GM12873 (cell line): Measurements from ENCODE around the gene KAZN.

Source experiments
- TF ChIP-seq, protein P1 (sequence below): IDR thresholded peaks from 2 replicates; pipeline ENCODE4 v1.5.1; 2012; ENCODE audit warnings: low read depth, mild to moderate bottlenecking, moderate library complexity, low read length, control low read depth; ENCODE audit not compliant: insufficient read depth; ENCODE audit errors: missing control alignments

The KAZN gene

DNA sequence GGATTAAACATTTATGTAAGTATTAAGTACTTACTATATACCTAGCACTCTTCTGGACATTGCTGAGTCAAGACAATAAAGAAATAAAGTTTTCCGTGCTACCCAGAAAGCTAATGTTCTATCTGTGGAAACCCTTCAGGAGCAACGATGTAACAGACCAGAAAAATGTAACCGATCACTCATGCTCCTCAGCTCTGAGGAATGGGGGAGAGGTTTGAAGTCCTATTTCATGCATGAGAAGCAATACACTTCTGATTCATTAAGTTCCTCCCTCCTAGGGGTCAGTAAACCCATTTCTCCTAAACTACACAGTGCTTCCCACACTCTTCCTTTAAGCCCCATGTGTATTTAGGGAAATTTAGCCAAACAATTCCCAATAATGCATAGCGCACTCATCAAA lies 25.6 kb upstream of the KAZN start:
- TF ChIP-seq, protein P1, sequence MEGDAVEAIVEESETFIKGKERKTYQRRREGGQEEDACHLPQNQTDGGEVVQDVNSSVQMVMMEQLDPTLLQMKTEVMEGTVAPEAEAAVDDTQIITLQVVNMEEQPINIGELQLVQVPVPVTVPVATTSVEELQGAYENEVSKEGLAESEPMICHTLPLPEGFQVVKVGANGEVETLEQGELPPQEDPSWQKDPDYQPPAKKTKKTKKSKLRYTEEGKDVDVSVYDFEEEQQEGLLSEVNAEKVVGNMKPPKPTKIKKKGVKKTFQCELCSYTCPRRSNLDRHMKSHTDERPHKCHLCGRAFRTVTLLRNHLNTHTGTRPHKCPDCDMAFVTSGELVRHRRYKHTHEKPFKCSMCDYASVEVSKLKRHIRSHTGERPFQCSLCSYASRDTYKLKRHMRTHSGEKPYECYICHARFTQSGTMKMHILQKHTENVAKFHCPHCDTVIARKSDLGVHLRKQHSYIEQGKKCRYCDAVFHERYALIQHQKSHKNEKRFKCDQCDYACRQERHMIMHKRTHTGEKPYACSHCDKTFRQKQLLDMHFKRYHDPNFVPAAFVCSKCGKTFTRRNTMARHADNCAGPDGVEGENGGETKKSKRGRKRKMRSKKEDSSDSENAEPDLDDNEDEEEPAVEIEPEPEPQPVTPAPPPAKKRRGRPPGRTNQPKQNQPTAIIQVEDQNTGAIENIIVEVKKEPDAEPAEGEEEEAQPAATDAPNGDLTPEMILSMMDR = no peak

DNA sequence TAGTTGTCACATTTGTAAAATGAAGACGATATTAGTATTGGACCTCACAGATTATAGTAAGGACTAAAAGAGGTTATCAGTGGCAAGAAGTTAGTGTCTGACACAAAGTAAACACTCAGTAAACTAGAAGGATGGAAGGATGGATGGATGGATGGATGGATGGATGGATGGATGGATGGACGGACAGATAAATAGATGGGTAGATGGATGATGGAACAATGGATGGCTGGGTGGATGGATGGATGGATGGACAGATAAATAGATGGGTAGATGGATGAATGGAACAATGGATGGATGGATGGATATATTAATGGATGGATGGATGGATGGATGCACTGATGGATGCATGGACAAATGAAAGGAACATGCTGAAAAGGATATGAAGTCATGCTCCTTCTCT lies 22.3 kb upstream of the KAZN start:
- TF ChIP-seq, protein P1 = no peak

DNA sequence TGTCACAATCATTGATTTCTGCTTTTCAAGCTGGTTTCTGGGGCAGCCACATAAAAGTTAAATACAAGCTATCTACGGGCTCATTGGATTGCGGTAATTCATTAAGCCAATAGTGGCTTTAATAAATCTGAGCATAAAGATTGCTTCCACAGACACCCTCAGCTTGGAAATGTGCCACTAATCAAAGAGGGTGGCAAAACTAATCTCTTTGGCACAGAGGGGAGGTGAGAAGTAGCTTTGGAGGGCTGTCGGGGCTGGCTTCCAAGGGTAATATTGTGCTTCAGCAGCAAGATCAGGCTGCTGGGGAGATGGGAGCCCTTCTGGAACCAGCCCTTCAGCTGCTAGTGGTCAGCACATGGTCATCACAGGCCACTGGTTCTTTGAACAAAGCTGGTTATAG lies 21.2 kb upstream of the KAZN start:
- TF ChIP-seq, protein P1 = no peak

DNA sequence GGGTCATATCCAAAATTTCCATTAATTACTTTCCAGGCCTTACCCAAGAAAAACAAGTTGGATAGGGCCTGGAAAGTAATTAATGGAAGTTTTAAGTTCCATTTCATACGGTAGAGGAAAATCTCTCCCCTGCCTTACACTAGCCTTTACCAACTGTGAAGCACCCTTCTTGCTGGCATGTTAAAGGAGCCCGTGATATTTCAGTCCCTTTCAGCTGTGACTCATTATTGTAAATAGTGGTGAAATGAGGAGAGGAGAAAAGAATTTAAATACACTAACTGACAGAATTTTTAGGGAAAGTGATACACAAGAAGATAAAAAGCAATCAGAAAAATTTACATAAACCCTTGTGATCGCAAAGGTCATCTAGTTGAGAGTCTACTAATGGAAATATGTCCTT lies 20.3 kb upstream of the KAZN start:
- TF ChIP-seq, protein P1 = no peak

DNA sequence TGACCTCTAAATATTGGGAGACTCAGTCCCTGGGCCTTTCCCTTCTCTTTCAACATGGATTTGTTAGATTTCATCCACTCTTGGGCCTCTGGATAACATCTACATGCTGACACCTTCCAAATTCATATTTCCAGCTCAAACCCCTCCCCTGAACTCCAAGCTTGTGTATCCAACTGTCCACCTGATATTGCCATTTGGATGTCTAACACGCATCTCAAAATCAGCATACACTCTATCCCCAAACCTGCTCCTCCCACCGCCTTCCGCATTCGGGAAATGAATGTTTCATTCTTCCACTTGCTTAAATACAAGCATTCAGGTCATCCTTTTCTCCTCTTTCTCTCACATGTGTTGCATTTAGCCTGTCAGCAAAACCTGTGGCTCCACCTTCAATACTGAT lies 17.5 kb upstream of the KAZN start:
- TF ChIP-seq, protein P1 = no peak

DNA sequence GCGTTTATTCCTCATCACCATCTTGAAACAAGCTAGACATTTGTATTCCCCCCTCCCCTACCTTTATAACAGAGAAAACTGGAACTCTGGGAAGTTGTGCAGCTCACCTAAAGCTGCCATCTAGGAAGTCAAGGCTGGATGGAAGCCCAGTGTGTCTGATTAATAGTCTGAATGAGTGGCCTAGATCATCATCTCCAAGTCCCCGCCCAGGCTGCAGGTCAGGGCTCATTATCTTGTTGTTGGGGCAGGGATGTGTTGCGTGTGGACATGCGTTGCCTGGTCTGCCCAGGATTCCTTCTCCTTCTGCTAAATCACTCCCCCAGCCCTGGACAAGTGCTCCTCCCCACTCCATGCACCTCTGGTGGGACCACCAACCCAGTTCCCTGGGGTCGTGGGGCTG lies 14.7 kb upstream of the KAZN start:
- TF ChIP-seq, protein P1 = no peak

DNA sequence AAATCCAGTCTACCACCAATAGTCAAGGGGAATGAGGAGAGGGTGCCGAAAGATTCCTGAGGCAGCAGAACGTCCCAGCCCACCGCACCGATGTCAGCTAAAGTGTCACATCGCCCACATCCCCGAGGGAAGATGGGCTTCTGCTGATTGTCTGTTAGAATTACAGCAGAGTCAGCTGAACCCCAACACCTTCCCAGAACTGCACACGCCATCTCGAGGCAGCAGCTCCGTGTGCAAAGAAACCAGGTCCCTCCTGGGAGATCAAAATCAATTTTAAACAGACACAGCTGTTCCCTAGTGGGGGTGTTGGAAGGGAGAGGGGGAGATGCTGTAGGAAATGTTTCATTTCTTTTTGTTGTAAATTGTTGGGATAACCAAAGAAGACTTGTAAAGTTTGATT lies 12.8 kb upstream of the KAZN start:
- TF ChIP-seq, protein P1 = no peak
